Measurements from ENCODE around the gene HBG2.

DNA sequence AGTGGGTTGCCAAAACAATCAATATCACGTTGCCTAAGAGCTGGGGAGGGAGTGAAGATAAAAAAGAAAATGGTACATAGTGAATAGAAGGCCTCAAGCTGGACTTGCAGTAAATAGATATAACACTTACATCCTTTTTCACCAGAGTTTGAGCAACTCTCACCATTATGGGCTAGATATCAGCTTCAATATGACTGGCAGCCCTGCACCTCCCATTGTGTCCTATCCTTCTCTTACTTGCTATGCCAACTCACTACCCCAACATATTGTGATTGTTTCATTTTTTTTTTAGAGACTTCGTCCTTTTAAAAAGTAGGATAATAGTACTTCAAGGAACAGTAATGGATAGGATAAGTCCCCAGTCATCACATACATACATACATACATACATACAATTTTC lies 12.4 kb downstream of the HBG2 start:
- TF ChIP-seq CTCF (IDR thresholded peaks at IDR 0.05) (no peak), POLR2A (IDR thresholded peaks at IDR 0.05) (no peak)

Data from thyroid gland (tissue), 4 donors.